8988T (cell line): Measurements from ENCODE around the gene DGKD.

Experiments used
- DNase-seq: peaks from one replicate; pipeline ENCODE4 v3.0.0; 2011

The DGKD gene

DNA sequence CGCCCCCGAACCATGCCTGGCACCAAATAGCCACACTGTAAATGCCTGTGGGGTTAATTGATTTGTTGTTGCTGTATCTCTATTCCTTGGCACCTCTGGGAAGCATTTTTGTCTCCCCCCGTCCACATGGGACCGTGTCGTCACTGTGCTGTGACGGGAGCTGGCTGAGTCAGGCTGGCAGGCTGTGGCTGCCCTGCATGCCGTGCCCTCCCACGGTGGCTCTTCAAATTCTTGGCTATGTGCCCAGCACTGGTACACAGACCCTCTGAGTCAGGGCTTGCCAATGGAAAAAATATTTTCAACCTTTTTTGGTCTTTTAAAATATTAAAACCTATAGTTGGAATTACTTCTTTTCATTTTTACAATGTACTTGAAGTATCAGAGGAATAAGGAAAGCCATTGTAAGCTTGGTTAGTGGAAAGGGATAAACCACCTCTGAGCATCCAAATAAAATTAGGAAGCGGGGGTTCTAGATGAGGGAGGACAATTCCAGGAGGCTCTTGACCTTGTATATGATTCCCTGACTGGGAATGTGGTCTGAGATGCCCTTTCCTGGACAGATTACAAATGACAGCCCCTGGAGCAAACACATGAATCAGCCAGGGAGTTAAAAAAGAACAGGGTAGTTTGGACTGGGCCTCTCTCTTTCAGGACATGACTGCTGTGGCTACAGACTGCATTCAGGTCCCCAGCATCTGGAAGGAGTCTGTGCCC, 59.4 kb downstream of the DGKD start:
- peak; percentile 50 for DNase-seq

DNA sequence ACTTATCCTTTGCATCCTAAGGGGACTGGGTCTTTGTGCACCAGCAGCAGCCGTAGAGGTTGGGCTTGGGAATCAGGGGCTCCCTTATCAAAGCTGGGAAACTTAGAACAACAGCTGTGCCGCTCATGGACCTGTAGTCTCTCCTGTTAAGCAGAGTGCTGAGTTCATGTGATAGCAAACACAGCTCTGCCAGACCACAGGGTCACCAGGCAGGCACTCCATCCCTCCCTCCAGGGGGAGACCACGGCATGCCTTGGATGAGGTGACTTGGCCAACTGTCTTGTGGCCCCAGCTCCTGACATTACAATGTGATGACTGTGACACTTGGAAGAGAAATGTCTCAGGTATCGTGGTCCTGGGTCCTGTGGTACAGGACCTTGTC, 60.0 kb downstream of the DGKD start:
- DNase-seq = peak; percentile 65

DNA sequence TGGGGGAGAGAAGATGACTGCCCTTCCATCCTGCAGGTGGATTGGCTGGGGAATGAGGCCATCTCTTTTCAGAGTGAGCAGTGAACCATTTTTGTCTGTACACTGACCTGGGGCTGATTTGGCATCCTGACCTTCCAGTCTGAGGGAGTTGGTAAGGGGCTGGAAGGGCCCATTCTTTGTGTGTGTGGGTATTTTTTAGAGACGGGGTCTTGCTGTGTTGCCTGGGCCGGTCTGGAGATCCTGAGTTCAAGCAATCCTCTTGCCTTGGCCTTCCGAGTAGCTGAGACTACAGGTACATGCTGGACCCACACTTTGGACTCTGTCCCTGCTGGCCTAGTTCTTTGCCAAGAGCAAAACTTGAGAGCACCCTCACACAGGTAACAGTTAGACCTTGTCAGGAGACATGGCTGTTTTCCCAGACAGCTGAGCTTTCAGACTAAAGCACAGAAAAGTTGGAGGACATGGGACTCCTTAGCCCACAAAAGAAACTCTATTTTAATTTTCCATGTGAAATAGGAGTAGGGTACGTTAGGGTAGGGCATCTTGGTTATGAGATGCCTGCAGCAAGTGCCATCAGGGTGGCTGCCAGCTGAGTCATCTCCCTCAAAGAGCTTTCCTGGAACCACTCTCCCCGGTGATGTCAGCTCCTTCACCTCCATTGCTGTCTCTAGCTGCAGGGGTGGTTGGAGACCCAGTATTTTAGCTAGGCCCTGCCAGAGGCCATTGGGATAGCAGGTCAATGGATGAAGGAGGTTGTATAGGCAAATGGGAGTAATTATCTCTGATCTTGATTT, 60.7 kb downstream of the DGKD start:
- DNase-seq = no peak

DNA sequence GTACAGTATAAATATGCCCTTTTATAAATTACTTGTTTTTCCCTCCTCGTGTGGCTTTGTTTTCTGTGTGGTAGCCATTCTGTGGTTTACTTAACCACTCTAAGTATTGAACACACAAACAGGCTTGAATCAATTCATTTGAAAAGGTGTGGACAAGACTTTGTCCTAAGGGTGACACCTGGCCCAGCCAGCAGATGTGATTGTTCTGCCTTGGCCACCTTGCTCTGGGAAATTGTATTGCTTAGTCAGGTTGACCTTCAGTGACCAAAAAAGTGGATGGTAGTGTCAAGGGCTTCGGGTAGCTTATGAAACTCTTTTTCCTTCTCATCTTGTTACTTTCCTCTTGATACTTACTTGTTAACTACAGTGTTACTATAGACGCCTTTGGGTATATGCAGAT, 61.9 kb downstream of the DGKD start:
- DNase-seq = no peak

DNA sequence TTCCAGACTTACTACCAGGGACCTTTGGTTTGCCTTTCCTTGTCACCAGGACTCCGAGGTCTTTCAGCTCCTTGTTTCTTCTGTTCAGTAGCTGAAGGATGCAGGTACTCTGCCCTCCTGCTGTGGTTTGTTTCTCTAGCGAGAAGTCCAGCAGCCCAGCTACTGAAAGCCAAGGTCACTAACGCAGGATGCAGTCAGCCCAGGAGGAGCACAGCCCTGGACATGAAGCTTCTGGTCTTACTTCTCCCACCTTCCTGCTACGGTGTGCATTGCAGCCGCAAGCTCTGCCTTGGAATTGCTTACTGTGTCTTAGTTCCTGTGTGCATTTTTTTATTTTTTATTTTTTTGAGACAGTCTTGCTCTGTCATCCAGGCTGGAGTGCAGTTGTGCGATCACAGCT, 62.4 kb downstream of the DGKD start:
- DNase-seq = no peak

DNA sequence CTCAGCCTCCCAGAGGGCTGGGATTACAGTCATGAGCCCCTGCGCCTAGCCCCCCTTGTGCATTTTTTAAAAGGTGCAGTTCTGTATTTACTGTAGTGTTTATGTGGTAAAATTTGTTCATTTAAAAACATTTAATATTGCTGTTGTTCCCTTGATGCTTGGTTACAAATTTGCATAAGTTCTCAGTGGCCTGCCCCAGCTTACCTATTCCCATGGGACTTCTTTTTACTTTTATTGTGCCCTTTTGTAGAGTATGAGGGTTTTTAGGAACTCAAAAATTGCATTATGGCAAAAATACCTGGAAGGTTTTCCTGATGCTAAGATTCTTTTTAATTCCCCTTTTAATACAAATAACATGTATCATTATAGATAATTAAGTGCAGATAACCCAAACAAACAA, 63.0 kb downstream of the DGKD start:
- DNase-seq = no peak

DNA sequence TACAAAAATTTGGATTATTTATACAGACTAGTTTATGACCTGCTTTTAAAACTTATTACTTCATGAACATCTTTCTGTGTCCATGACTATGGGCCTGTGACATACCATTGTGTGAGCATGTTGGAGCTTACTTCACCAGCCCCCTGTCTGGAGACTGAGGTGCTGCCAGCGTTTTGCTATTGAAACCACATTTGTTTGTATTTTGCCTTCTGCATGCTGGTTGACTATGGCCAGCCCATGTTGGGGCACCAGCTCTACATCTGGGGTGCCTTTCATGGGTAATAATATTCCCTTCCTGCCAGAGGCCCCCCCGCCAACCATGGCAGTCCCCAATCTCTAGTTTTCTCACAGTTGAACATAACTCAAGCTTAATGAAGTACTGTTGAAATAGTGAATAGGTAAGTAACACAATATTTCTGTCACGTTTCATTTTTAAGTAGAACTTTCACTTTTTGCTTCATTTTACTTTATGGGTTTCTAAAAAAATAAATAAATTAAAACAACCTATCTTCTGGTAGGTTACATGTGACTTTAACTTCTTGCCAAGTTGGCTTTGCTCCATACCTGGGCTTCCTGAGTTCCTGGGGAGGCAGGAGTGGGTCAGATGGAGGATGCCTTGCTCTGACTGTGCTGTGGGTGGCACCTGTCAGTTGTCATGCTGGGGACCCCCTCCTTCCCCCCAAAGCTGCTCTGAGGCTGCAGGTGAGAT, 63.9 kb downstream of the DGKD start:
- DNase-seq = no peak

DNA sequence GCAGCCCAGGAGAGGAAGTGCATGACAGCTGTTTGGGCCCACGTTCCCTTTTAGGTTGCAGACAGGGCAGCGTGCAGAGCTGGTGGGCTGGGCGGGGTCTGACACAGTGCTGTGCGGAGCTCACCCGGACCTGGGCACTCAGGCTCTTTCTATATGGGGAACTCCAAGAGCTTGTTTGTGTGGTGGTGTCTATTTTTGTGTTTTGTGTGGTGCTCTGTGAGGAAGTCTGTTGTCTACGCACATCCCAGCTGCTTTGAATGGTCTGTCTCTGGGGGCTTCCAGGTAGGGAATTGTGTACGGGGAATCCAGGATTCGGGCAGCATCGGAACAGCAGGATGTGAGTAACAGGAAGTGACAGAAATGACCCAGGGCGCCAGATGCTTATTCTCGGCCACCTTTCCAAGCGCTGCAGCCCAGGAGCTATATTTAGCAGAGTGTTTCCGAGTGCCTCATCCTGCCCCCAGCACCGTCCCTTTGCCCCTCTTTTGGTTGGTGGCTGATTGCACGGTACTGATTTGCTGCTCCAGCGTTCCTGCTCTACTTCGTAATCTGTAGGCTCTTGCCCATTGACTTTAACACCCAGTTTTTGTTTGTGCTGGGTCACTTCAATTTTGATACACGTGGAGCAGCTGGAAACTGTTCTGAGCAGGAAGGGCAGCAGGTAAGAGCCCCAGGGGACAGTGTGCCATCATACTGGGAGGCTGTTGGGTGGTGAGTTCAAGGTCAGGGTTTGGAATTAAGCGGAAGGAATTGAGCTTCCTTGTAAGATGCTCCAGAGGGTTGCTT, 64.7 kb downstream of the DGKD start:
- peak; percentile 51 for DNase-seq

DNA sequence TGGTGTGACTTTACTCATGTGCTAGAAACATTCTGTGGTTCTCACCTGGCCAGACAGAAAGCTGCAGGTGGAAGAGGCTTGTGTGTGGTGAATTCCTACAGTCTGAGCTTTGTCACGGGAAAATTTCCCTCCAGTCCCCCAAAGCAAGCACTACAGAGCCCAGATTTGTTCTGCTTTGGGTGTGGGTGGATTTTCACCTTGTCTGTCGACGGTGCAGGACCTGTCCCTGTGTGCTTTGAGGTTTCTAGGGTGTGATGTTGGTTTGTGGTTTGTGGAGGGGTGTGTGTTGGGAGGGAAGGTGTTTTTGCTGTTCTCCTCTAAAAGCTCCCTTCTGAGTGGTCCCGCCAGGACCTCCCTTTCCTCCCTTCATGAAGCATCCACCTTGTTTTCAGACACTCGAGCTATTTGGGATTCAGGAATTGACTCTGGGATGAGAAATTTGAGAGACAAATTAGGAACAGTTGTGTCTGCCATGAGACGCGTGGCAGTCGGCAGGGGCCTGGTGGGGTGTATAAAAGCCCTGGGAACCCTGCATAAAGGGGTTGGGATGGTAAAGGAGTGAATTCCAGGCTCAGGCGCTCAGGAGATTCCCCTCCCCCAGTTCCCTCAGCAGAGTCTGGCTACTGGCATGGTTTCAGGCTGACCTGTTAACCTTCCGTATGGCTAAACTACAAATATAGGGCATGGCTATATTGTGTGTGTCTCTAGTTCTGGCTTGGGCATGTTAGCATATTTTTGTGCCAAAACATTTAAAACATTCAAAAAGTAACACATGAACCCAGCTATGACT, 65.5 kb downstream of the DGKD start:
- DNase-seq = no peak

DNA sequence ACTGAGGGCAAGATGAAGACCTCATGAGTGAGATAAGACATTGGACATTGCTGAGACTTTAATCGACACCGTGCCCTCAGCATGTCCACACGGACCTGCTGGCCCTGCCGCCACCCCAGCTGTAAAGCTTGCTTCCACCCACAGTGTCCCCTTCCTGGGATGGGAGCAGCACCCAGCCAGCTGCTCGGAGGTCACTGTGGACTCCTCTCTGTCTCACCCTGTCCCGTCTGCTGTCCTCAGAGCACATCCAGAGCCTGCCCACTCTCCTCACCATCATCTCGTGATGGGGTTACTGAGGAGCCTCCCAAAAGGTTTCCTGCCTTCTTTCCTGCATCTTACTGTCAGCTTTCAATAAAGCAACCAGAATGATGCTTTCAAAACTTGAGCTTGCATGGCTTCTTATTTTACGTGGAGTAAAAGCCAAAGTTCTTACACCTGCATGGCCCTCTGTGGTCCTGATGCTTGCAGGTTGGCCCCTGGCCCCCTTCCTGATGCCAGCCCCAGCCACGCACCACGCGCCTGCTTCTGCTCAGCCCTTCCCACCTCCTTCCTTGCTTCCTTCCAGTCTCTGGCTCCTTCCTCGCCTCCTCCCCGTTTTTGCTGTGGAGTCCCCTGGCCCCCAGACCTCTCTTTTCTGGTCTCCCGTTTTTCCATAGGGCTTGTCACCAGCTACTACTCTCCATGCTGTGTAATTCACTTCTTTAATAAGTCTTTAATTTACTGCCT, 67.0 kb downstream of the DGKD start:
- no peak for DNase-seq

DNA sequence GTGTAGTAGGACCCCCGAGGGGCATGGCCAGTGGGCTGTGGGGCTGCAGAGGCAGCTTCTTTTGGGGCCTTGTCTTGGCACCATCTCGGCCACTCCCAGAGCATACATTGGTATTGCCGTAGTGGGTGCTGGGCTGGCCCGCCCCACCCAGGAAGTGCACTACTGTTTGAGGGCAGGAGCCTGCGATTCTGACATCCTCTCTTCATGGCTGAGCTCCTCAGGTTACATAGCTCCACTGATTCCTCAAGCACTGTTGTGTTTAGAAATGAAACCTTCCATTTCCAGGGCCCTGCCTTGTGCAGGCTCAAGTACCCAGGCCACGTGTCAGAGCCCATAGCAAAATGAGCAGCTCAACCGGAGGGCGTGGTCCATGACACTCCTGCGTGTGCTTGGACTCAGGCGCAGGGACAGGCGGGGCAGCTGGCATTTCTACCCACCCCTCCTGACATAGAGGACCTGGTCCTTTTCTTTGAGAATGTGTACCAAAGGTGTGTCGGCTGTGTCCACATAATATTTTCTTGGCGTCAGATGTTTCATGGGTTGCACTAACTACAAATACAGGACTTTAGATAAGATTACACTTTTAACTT, 67.9 kb downstream of the DGKD start:
- no peak for DNase-seq

DNA sequence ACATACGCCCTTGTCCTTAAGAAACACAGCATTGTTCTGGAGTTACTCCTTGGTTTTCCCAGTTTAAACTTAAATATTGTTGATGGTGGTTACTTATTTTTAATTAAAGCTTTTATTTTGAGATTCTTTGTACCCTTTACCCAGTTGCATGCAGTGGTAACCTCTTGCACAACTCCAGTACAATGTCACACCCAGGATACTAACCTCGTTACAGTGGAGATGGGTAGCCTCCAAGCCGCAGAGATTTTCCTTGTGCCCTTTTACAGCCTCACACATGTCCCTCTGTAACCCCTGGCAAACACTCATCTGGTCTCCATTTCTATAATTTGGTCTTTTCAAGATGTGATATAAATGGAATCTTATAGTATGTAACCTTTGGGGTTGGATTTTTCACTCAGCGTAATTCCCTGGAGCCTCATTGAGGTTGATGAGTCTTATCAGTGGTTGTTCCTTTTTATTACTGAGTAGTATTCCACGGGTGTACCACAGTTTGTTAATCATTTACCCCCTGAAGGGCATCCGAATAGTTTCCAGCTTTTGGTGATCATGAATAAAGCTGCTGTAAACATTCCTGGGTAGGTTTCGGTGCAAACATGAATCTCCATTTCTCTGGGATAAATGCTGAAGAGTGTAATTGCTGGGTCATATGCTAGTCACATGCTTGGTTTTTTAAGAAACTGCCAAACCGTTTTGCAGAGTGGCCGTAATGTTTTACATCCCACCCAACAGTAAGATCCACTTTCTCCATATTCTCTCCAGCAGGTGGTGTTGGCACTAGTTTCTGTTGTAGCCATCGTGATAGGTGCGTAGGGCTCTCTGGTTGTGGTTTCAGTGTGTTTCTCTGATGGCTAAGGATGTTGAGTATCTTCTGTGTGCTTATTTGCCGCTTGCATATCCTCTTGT, 68.6 kb downstream of the DGKD start:
- no peak for DNase-seq

DNA sequence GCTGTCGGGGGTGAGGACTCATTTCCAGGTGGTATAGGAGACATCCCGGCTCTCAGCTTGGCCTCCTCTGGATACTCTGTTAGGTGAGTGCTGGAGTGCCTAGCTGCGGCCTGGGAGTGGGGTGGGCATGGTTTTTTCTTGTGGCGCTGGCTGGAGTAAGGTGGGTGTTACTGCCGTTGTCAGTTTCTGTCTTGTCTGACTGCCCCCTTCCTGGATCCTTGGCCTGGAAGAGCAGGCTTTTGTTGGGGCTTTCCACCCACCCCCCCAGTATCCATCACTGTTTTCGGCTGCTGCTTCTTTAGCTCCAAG, 69.2 kb downstream of the DGKD start:
- DNase-seq = no peak

DNA sequence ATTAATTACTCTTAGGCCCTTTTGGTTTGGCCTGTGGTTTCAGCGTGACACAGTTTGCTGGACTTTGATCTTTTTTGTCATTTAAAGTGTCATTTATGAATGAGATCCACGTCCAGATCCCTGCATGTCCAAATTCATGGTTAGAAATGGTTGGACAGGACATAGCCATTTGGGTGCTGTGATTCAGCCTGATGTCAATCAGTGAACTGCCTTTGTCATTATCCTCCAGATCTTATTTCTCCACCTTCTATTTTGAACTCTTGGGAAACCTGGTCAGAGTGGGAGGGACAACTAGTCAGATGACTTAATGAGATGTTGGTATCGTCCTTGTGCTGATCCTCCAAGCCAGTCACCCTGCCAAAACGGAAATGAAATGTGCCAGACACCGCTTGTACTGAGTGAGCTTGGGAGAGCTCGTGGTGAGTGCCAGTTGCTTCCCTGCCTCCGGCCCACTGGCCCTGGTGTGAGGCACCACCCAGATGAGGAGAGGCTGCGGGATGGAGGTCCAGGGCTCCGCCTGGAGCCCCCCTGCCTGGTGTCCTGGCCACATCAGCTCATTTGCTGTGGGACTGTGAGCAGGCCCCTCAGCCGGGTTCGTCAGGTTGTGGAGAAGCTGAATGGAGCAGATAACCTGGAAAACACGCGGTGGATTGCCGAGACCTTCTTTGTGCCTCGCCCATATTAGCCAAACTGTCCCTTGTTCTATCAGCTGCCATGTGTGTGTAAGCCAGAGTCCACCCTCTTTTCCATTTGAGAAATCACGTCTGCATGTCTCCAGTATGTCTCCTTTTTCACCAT, 70.1 kb downstream of the DGKD start:
- no peak for DNase-seq

DNA sequence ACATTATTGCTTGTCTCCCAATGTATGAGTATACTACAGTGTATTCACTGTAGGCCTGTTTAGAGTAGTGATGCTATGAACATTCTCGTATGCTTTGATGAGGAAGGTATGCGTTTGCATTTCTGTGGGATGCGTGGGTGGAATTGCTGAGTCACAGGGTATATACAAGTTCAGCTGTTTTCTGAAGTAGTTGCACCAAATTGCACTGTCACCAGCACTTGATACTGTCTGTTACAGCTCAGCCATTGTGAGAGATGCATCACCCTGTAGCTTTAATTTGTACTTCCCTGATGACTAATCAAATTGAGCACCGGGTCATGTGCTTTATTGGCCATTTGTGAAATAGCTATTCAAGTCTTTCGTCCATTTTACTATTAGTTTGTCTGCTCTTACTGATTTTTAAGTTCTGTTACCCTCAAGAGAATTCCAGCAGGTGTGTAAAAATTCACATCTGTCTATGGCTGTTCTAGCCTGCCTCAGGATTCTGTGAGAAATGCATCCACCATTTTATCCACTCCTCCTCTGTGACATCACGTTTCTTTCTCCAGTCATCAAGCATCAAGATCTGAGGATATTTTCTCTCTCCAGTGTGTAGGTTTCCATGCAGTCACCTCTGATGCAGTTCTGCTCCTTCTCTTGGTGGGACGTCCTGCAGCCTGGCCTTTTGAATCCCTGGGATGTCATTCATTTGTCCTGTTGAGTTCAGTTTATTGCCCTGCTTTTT, 72.5 kb downstream of the DGKD start:
- no peak for DNase-seq

DNA sequence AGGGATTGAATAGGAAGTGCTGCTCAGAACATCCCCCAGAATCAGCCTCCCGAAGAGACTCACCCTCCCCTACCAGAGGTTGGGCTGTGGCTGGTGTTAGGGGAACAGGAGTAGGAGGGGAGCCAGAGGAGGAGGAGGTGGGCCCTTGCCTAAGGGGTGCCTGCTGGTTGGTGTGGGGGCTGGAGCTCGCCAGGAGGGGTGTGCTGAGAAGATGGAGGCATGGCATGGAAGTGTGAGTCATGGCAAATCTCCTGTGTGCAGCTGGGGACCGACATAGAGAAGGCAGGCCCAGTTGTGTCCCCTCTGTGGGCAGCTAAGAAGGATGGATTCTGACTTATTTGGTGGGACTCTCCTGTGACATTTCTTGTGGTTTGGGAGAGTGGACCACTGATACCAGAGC, 73.7 kb downstream of the DGKD start:
- no peak for DNase-seq

DNA sequence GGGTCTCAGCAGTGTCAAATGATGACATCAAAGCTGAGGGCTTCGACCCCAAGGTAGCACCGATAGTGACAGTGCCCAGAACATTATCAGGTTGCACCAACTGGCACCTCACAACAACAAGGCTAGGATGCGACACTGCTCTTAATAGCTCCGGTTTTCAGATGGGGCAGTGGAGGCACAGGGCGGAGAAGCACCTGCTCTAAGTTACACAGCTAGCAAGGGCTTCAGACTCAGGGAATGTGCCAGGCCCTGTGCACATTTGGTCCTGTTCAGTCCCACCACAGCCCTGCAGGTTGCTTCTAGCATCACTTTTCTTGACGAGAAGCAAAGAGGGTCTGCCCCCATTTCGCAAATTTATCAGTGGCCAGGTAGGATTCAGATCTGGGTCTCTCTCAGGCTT, 74.1 kb downstream of the DGKD start:
- no peak for DNase-seq

DNA sequence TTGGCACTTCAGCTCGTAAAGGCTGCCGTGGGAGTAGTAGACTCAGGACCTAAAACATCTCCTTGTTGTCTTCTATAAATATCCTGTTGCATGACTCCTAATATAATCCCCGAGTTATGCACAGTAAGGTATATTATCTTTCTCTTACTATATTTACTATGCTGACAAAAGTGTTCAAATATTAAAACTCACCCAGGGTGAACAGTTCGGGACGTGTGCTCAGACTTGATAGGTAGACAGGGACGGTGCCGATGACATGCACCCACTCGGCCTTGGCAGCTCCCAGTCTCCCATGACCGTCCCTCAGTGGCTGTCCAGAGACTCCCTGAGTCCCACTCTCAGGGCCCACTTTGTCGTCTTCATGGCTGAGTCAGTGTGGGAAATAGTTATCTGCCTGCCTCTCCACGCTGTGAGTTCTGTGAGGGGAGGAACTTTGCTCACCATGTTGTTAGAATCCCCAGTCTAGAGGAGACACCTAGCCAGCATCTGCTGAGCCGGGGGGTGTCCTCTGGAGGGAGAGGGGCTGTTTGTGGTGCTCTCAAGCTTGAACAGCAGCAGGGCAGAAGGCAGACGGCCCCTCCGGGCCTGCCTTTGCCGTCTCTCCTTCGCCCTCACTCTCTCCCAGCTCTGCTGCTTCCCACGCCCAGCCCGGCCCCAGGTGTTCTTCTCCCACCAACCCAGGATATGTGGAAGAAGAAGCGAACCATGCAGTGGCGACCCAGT, 75.0 kb downstream of the DGKD start:
- DNase-seq = no peak
